ENCODE results near the gene CDH4. TPM values are rescaled to one million over a fixed set of nuclear protein-coding genes. Genes with fewer than 3 reads are reported as not detected.

CDH4 gene
- total and polyA plus RNA-seq, 9 of the 15 experiments (the other 6 are each of a cell fraction or from before 2014, with no cell fraction given): 0.04 TPM; not detected in 8

DNA sequence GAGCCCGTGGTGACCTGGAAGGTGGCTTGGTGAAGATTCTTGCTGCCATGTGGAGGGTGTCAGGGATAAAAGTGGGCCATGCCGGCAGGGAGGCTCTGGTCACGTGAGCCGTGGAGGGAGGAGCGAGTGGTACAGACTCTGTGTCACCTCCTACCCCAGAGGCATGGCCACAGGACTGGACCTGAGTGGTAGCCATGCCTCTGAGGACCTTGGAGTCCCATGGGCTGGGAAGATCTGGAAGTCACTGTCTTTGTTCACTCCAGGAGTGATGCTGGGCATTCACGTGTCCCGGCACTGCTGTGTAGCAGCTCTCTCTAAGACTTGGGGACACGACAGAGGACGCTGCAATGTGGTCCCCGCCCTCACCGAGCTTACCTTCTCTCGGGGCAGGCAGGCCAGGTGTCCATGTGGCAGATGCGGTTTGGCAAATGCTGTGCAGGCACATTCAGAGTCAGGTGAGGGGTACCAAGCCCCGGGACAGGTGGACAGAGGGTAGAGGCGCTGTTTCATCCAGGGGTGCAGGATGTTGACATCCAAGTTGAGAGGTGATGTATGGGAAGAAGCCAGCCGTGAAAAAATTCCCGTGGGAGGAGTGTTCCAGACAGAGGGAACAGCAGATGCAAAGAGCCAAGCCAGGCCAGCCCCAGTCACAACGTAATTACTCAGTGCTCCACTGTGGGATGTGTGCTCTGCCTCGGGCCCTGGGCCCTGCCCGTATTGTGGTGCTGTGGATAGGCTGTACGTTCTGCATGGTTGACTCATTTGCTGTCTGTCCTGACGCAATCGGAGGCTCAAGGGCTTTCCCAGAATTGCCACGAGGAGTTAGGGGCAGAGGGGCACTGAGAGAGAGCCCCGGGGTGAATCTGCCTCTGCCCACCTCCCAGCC lies 505.9 kb downstream of the CDH4 start:
- Histone ChIP-seq H3K4me2 (ENCODE audit: insufficient read depth, low read length) (no peak overlapping the region), H3K79me2 (ENCODE audit: control insufficient read depth, insufficient read depth, low read length) (no peaks in the 10 kb centered on the region), H3K4me1 (replicated peaks in 1 of 2; ENCODE audit: control insufficient read depth in 2 of 2, insufficient read depth in 2 of 2, low read length in 2 of 2) (no peaks in the 10 kb centered on the region), H3K36me3 (ENCODE audit: control insufficient read depth, insufficient read depth, low read length) (no peaks in the 10 kb centered on the region), H3K9ac (ENCODE audit: insufficient read depth in 1 of 2, low read depth in 2 of 2, low read length in 2 of 2) (no peak overlapping the region; a peak in 1 of 4 replicates), H4K20me1 (replicated peaks; ENCODE audit: control insufficient read depth, insufficient read depth, low read length) (peaks cover 9% of the 10 kb centered on the region), H3K27me3 (ENCODE audit: control insufficient read depth in 2 of 2, insufficient read depth in 2 of 2, low read length in 2 of 2) (peaks cover 7 to 57% of the 10 kb centered on the region in 2 experiments), H3K9me3 (replicated peaks; ENCODE audit: control insufficient read depth, insufficient read depth, low read depth, low read length) (no peaks in the 10 kb centered on the region), H3K4me3 (no peak overlapping the region), H3K27ac (ENCODE audit: extremely low read depth, low read depth, low read length) (no peak overlapping the region), H3K9me1 (ENCODE audit: control insufficient read depth, insufficient read depth, low read length) (no peaks in the 10 kb centered on the region), H2AFZ (ENCODE audit: low read depth, low read length) (no peak overlapping the region)
- FAIRE-seq (no peak), DNase-seq (ENCODE audit: extremely low read depth in 1 of 4, low spot score in 3 of 4) (no peak), ATAC-seq (no peak)
- in situ Hi-C loops (cut with MboI) (no loop called here), intact Hi-C loops (cut with micrococcal nuclease) (no loop called here)
- no peak for TF ChIP-seq TFAP4 (CRISPR knock-in tag; IDR thresholded peaks at IDR 0.05; ENCODE audit: borderline replicate concordance)
- peak; percentile 40; the same call in 1 of the 2 replicates for TF ChIP-seq USF1 (CRISPR knock-in tag; IDR thresholded peaks at IDR 0.05)
- TF ChIP-seq, protein P1, sequence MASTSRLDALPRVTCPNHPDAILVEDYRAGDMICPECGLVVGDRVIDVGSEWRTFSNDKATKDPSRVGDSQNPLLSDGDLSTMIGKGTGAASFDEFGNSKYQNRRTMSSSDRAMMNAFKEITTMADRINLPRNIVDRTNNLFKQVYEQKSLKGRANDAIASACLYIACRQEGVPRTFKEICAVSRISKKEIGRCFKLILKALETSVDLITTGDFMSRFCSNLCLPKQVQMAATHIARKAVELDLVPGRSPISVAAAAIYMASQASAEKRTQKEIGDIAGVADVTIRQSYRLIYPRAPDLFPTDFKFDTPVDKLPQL (IDR thresholded peaks at IDR 0.05; ENCODE audit: extremely low read depth, insufficient read length): no peak
- TF ChIP-seq ZFPM2 (CRISPR knock-in tag; IDR thresholded peaks at IDR 0.05): no peak
- TF ChIP-seq TEAD2 (tag; IDR thresholded peaks at IDR 0.05): no peak
- TF ChIP-seq USF2 (CRISPR knock-in tag; IDR thresholded peaks at IDR 0.05): peak; percentile 41
- TF ChIP-seq MED1 (CRISPR knock-in tag; IDR thresholded peaks at IDR 0.05; ENCODE audit: borderline replicate concordance): no peak
- no peak for TF ChIP-seq CREB5 (CRISPR knock-in tag; IDR thresholded peaks at IDR 0.05)
- POLR2A ChIA-PET: no interaction called here
- BruUV-seq (replicated peaks): no TSS peak
- CTCF ChIA-PET (ENCODE audit: low intra/inter-chr PET ratio): no interaction called here
- 0% methylated on average over 25 of the region's 25 CpGs for WGBS (ENCODE audit: insufficient coverage, low coverage, missing lambda C conversion rate)
